ENCODE data around the gene SEMA6A.

SEMA6A gene

GRCh38 chr5:116492016-116492623, 82.5 kb downstream of the SEMA6A start:
- DNase-seq: peak; percentile 83 to 85

GRCh38 chr5:116488356-116489041, 86.1 kb downstream of the SEMA6A start:
- no peak for DNase-seq

DNA sequence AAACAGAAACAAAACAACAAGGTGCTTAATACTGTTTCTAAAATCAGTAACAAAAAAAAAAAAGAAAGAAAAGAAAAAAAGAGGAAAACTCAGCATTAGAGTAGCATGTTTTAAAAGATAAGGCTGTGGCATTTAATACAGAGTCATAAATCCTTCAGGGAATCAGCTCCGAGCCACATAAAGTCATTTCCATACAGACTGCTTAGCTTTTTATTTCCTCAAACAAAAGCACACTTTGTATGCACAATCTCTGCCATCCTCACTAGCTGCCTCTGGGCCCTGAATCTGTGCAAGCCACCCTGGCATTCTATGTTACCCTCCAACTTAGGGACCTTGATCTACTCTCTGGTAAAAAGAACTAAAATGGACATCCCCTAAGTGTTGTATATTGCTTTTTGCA, 87.6 kb downstream of the SEMA6A start:
- no peak for DNase-seq

GRCh38 chr5:116486588-116486987, 88.0 kb downstream of the SEMA6A start:
- DNase-seq: no peak

GRCh38 chr5:116484645-116485044, 90.0 kb downstream of the SEMA6A start:
- DNase-seq: no peak

DNA sequence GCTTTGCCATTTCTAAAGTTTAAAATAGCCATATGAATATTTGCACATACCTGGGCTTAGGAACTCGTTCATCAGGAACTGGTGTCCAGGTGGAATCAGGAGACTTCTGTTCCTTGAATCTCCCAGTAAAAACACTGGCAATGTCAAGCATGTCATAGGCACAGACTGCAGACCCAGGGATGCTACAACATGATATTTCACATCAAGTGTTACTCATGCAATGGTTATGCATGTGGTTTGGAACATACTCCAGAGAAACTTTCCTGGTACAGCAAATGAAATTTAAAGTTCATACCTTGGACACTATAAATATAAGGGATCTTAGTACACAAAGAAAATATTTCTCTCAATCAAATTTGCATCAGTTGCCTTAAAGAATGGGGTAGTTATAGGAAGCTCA, 92.2 kb downstream of the SEMA6A start:
- no peak for DNase-seq

DNA sequence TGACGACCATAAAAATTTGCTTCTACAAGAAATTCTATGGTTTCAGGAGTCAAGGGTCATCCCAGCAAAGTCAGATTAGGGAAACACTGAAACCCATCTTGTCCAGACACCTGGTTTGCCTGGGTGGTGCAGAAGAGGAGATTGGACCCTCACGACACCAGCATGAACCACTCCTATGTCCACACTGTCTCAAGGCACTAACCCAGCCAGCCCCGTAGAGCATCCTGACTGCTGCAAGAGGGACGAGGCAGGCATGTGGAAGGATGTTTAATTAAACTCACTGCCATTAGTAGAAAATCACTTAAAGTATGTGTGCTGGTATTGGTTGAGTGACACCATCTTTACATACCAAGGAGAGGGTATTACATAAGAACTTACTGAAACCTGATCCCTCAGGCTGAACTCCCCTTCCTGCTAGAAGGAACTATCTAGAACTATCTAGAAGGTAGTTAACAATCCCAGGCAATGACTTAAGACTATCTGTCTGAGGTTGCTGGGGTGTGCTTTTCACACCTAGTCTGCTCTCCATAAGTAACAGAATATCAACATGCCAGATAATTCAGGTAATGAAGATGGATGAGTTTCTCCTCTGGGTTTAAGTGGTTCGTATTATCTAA, 93.6 kb downstream of the SEMA6A start:
- DNase-seq: no peak

DNA sequence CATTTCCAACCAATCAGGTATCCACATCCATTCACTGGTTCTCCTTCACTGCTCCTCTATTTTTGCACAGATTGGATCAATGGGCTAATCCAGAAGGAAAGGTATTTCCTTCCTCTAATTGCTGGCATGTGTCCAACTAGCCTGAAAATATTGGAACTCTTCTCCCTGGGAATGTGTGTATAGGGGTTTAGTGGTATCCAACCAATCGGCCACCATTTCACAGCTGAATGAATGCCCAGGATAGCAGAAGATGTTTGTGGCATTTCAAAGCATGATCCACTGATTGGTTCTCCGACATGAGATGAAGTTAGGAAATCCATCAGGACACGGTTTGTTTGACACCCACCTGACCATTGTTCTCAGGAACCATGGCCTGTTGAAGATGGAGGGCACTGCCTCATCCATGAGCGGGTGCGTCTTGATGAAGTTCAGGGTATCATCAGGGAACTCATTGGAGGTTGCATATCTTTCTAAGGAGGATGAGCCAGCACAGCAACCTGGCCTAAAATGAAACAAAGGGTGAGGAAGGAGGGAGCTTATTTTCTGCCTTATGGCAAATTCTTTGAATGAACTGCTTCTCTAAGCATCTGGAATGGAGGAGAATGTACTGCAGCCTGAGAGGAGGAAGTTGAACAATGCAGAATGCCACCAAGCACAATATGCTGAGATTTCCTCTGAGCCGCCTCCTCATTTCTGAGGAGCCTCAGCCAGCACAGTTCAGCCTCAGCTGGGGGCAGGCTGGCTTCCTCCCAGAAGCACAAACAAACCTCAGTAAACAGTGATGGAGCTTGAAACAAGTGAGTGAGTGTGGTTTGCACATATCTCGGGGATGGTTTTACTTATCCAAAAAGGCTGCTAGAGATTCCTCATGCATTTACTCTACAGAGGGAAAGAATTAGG, 94.6 kb downstream of the SEMA6A start:
- no peak for DNase-seq

GRCh38 chr5:116478491-116478890, 96.1 kb downstream of the SEMA6A start:
- peak; percentile 13 to 32 for DNase-seq

- no peak for DNase-seq
Measured at GRCh38 chr5:116476897-116477537, 97.6 kb downstream of the SEMA6A start.

DNA sequence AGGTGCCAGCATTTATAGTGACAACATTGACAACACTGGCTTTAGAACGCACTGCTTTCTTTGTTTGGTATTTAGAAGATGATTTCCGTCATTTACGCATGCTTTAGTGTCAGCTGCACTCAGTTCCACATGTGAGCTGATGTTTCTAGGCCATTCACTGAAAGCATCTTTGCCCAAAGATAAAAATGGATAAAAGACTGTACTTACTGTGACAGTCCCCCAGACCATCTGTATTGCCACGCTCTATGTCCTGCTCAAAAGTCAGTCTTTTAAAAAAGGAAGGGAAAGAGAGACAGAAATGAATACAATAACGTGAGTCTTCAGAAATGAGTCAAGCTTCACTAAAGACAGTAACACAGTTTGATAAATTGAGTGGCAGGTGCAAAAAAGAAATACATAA, 99.3 kb downstream of the SEMA6A start:
- no peak for DNase-seq

DNA sequence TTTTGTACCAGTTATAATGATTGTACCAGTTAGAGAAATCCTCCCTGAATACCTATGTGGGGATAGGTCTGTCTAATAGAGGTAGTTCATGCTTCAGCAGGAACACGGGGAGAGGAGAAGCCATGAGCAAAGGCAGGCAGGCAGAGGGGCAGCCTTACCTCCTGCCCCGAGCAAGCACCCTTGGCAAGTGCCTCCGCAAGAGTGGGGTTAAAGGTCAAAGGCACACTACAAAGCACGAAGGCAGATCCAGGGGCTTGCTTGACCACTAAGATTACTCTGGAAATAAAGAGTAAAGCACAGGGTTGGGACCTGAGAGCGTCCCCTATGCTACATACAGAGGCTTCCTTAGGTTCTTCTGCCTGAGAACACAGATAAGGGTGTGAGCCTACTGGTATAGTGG, 100.9 kb downstream of the SEMA6A start:
- DNase-seq: no peak

- DNase-seq: no peak
Measured at GRCh38 chr5:116472274-116472673, 102.3 kb downstream of the SEMA6A start.

GRCh38 chr5:116469631-116470030, 105.0 kb downstream of the SEMA6A start:
- no peak for DNase-seq

- DNase-seq: no peak
Measured at GRCh38 chr5:116468583-116468982, 106.0 kb downstream of the SEMA6A start.

GRCh38 chr5:116467465-116467843, 107.2 kb downstream of the SEMA6A start:
- DNase-seq: no peak

DNA sequence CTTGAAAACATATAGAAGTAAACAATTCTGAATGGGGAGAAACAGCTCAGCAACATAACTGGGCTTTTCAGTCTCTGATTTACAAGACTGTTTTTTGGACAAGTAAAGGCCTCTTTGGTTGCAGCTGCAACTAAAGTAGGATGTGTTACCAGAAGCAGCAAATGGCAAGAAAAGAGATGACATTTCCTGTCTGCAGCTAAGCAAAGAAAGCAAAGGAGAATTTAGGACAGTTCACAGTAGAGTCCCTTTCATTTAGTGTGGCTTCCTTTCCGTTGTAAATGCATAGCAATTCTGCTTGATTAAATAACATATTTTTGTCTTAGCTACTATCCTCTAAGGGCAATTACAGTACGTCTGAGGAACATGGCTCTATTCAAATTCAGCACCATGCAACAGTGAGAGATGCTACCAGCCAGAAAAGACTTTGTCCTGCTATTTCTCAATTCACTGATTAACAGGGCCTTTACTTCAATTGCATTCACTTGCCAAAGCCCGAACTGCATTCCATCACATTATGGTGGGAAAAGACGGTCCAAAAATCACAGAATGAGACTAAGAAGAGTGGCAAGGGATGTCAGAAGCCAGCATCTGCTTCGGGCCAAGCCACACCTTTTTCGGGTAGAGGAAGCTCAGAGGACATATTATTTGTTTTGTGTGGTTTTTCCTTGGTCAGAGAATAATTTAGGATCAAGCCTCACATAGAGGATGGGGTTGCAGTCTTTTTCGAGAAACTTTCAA, 107.7 kb downstream of the SEMA6A start:
- no peak for DNase-seq

- DNase-seq: no peak
Measured at GRCh38 chr5:116465411-116465810, 109.2 kb downstream of the SEMA6A start.

DNA sequence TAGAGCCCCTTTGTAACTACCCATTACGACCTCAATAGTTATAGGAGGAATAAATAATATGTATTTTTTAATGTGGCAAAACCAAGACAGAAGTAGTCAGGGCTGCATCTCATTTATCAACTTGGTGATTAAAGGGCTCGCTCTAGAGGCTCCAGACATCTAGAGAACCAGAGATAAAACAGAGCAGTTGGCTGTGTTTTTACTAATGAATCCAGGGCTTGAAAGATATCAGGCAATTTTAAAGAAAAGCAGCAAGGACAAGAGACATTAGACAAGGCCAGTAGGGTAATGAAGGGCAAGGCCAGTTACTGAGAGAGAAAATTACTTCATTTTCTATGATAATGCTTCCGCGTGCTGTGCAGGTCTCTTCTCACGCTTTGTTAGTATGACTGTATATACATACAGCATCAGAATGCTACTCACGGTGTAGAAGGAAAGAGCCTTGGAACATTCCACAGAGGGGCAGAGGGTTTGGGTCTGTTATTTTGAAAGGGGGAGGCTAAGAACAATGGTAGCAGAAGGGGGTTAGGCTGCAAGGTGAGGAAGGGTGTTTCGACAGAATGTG, 110.4 kb downstream of the SEMA6A start:
- DNase-seq: no peak

GRCh38 chr5:116462500-116462899, 112.1 kb downstream of the SEMA6A start:
- no peak for DNase-seq

DNA sequence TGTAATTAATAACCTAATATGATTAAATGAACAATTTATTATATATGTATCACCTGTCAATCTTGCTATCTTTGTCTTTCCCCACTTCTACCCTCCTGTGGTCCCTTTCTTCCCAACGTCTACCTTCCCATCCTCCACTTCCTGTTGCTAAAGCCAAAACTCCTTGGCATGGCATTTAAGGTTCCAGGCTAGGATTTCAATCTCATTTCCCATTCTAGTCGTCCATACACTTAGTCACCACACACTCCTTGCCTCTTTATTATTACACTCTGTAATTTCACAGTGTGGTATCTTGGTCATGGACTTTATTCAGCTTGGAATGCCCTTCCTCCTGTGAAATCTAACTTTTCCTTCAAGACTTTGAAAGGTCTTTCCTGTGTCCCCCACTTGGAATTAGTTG, 115.3 kb downstream of the SEMA6A start:
- DNase-seq: no peak

DNA sequence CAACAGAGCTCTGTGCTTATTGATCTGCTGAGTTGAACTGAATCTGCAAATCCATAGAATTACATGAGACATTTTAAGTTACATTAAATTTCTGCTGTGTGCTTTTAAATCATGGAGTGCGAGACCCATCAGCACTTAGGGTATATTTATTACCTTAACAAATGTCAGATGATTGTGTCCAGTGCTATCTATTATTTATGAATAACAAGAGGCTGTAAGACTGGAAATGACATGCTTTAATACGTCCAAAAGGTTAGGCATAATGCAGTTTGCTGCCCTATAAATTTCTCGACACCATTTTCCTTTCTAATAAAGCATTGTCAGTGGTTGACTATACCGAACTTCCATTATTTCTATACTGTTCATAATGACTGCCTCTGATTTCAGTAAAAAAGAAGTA, 117.6 kb downstream of the SEMA6A start:
- no peak for DNase-seq
